PC-9 (cell line): Measurements from ENCODE around the gene CTNNA3.
"Not testable (repeated sequence)": the region's sequence is repeated elsewhere in the genome, so short reads cannot be mapped to it uniquely, and the experiment has no call there.

Experiments used
- EZH2 ChIP-seq: fragments of 200-600 bp; sonication (generic); IDR thresholded peaks from 2 replicates; pipeline ENCODE4 v1.8.0; 2017; ENCODE audit warnings: antibody characterized with exemption, low read depth
- TF ChIP-seq, protein P1 (sequence below): fragments of 200-600 bp; sonication (generic); conservative IDR thresholded peaks from 2 replicates; pipeline ENCODE4 v1.6.1; 2017; ENCODE audit warnings: mixed run types, antibody characterized with exemption, mild to moderate bottlenecking, moderate library complexity

DNA sequence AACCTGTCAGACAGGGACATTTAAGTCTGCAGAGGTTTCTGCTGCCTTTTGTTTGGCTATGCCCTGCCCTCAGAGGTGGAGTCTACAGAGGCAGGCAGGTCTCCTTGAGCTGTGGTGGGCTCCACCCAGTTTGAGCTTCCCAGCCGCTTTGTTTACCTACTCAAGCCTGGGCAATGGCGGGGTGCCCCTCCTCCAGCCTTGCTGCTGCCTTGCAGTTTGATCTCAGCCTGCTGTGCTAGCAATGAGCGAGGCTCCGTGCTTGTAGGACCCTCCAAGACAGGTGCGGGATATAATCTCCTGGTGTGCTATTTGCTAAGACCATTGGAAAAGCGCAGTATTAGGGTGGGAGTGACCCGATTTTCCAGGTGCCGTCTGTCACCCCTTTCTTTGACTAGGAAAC is 1360.2 kb downstream of the CTNNA3 start:
- TF ChIP-seq, protein P1, sequence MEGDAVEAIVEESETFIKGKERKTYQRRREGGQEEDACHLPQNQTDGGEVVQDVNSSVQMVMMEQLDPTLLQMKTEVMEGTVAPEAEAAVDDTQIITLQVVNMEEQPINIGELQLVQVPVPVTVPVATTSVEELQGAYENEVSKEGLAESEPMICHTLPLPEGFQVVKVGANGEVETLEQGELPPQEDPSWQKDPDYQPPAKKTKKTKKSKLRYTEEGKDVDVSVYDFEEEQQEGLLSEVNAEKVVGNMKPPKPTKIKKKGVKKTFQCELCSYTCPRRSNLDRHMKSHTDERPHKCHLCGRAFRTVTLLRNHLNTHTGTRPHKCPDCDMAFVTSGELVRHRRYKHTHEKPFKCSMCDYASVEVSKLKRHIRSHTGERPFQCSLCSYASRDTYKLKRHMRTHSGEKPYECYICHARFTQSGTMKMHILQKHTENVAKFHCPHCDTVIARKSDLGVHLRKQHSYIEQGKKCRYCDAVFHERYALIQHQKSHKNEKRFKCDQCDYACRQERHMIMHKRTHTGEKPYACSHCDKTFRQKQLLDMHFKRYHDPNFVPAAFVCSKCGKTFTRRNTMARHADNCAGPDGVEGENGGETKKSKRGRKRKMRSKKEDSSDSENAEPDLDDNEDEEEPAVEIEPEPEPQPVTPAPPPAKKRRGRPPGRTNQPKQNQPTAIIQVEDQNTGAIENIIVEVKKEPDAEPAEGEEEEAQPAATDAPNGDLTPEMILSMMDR: not testable (repeated sequence)
- TF ChIP-seq EZH2: not testable (repeated sequence)
